PC-9 (cell line): ENCODE data around the gene RUNX1. TPM values are rescaled to one million over a fixed set of nuclear protein-coding genes. Genes with fewer than 3 reads are reported as not detected.

ENCODE experiments used
- BruUV-seq: library from RNA; stranded (reverse); fragments of 400-500 nt; replicated peaks from 2 replicates; lab custom pipeline; 2021; lab: Mats Ljungman, UMichigan
- CTCF ChIA-PET: fragments of 300-600 bp; sonication (Branson Sonifier 250); formaldehyde crosslinking; loops from one replicate; lab custom pipeline; 2022; ENCODE audit warnings: antibody characterized with exemption; lab: Charles Lee
- POLR2A ChIA-PET: fragments of 300-600 bp; sonication (Branson Sonifier 250); formaldehyde crosslinking; loops from one replicate; lab custom pipeline; 2022; ENCODE audit warnings: antibody characterized with exemption; ENCODE audit not compliant: unreplicated experiment; lab: Charles Lee
- DNase-seq, 2 experiments: peaks; one replicate each; pipeline versions ENCODE4 v3.0.0 to v3.0.0-alpha.2; 2015 to 2022; ENCODE audit warnings: mixed read lengths in 1 of 2
- H2AFZ ChIP-seq: fragments of 200-600 bp; sonication (generic); 2 replicates; pipeline ENCODE4 v1.8.1; 2017; ENCODE audit warnings: antibody characterized with exemption
- H3F3A ChIP-seq: fragments of 200-600 bp; sonication (generic); 2 replicates; pipeline ENCODE4 v1.8.1; 2017; ENCODE audit warnings: antibody characterized with exemption, mild to moderate bottlenecking, low read depth; ENCODE audit not compliant: insufficient read depth
- H3K27ac ChIP-seq: fragments of 200-600 bp; sonication (generic); 2 replicates; pipeline ENCODE4 v1.6.1; 2016; ENCODE audit warnings: mixed run types
- H3K27me3 ChIP-seq: fragments of 200-600 bp; sonication (generic); 2 replicates; pipeline ENCODE4 v1.6.1; 2016; ENCODE audit warnings: low read depth, mixed run types; ENCODE audit not compliant: insufficient read depth
- H3K36me3 ChIP-seq: fragments of 200-600 bp; sonication (generic); 2 replicates; pipeline ENCODE4 v1.6.1; 2016; ENCODE audit warnings: low read depth, mixed run types
- H3K4me1 ChIP-seq: fragments of 200-600 bp; sonication (generic); replicated peaks from 2 replicates; pipeline ENCODE4 v1.6.1; 2016; ENCODE audit warnings: mixed run types; ENCODE audit not compliant: insufficient read depth
- H3K4me2 ChIP-seq: fragments of 200-600 bp; sonication (generic); 2 replicates; pipeline ENCODE4 v1.6.1; 2017; ENCODE audit warnings: mixed run types
- H3K4me3 ChIP-seq: fragments of 200-600 bp; sonication (generic); 2 replicates; pipeline ENCODE4 v1.6.1; 2016; ENCODE audit warnings: mixed run types
- H3K79me2 ChIP-seq: fragments of 200-600 bp; sonication (generic); 2 replicates; pipeline ENCODE4 v1.6.1; 2017; ENCODE audit warnings: low read depth, mixed run types
- H3K9me2 ChIP-seq: fragments of 200-600 bp; sonication (generic); 2 replicates; pipeline ENCODE4 v1.8.1; 2017; ENCODE audit warnings: mild to moderate bottlenecking; ENCODE audit not compliant: insufficient read depth
- H3K9me3 ChIP-seq: fragments of 200-600 bp; sonication (generic); 2 replicates; pipeline ENCODE4 v1.8.1; 2016; ENCODE audit warnings: low read depth; ENCODE audit not compliant: insufficient read depth
- H4K20me1 ChIP-seq: fragments of 200-600 bp; sonication (generic); 2 replicates; pipeline ENCODE4 v1.8.1; 2017; ENCODE audit not compliant: insufficient read depth
- EZH2 ChIP-seq: fragments of 200-600 bp; sonication (generic); IDR thresholded peaks from 2 replicates; pipeline ENCODE4 v1.8.0; 2017; ENCODE audit warnings: antibody characterized with exemption, low read depth
- intact Hi-C: fragments of 100-400 bp; cut with micrococcal nuclease; formaldehyde crosslinking; loops from one replicate; pipeline ENCODE4 v1.10.0; 2022; ENCODE audit not compliant: unreplicated experiment
- total RNA-seq: library from RNA; stranded (reverse); gene quantifications from 2 replicates; pipeline ENCODE4 v1.2.3, GENCODE V29; 2021
- TF ChIP-seq, protein P1 (sequence below): fragments of 200-600 bp; sonication (generic); conservative IDR thresholded peaks from 2 replicates; pipeline ENCODE4 v1.6.1; 2017; ENCODE audit warnings: mixed run types, antibody characterized with exemption, mild to moderate bottlenecking, moderate library complexity

RUNX1 gene
- total RNA-seq, 1 experiment from 2014 or later = 58.5 TPM

DNA sequence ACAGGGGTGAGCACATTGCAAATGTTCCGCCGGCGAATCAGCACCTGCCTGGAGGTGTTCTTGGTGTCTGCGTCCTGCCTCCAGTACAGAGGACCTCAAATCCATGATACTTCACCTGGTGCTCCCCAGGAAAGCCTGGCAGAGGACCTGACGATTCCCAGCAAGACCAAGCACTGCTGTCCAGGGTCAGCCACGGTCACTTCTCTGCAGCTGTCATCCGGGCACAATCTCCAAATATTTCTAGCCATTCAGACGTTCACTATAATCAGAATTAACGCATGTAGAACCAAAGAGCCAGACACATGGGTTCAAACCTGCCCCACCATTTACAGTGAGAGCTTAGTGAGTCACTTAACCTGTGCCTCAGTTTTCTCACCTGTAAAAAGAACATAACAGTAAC lies 305.8 kb downstream of the RUNX1 start:
- Histone ChIP-seq H3K79me2 (no peaks in the 10 kb centered on the region), H3K4me2 (peak overlapping the region; percentile 29), H3K4me1 (peaks cover 12% of the 10 kb centered on the region), H3K4me3 (no peak overlapping the region), H4K20me1 (no peaks in the 10 kb centered on the region), H2AFZ (no peak overlapping the region), H3F3A (0 out of 2 replicates have a peak, but pooled peaks cover 3% of the 10 kb centered on the region), H3K9me2 (no peaks in the 10 kb centered on the region), H3K27me3 (no peaks in the 10 kb centered on the region), H3K9me3 (no peaks in the 10 kb centered on the region), H3K36me3 (no peaks in the 10 kb centered on the region), H3K27ac (no peak overlapping the region)
- POLR2A ChIA-PET = interaction anchor here (1.0 kb wide), 1 partner anchor 145 kb away, joined by 5 read pairs; no protein-coding TSS in a partner anchor
- DNase-seq = no peak
- no peak for TF ChIP-seq EZH2
- TF ChIP-seq, protein P1, sequence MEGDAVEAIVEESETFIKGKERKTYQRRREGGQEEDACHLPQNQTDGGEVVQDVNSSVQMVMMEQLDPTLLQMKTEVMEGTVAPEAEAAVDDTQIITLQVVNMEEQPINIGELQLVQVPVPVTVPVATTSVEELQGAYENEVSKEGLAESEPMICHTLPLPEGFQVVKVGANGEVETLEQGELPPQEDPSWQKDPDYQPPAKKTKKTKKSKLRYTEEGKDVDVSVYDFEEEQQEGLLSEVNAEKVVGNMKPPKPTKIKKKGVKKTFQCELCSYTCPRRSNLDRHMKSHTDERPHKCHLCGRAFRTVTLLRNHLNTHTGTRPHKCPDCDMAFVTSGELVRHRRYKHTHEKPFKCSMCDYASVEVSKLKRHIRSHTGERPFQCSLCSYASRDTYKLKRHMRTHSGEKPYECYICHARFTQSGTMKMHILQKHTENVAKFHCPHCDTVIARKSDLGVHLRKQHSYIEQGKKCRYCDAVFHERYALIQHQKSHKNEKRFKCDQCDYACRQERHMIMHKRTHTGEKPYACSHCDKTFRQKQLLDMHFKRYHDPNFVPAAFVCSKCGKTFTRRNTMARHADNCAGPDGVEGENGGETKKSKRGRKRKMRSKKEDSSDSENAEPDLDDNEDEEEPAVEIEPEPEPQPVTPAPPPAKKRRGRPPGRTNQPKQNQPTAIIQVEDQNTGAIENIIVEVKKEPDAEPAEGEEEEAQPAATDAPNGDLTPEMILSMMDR = no peak
- CTCF ChIA-PET = interaction anchor here (0.6 kb wide), 1 partner anchor 72 kb away, joined by 7 read pairs; no protein-coding TSS in a partner anchor
- intact Hi-C loops = no loop called here
- no TSS peak for BruUV-seq

DNA sequence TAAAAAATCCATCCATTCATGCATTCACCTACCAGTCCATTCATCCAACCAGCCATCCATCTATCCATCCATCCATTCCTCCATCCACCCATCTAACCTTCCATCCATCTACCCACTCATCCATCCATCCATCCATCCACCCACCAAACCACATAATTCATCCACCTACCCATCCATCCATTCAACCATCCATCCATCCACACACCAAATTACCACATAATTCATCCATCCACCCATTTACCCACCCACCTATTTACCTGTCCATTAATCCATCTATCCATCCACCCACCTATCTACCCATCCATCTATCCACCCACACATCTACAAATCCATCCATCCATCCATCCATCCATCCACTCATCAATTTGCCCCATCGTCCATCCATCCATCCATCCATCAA lies 308.9 kb downstream of the RUNX1 start:
- H3F3A ChIP-seq = 0 out of 2 replicates have a peak, but pooled peaks cover 3% of the 10 kb centered on the region
- TF ChIP-seq EZH2 = no peak
- TF ChIP-seq, protein P1 = no peak
- no peak overlapping the region for H3K4me3 ChIP-seq
- H3K4me2 ChIP-seq = no peak overlapping the region
- H3K79me2 ChIP-seq = no peaks in the 10 kb centered on the region
- H3K4me1 ChIP-seq = peaks cover 12% of the 10 kb centered on the region
- H3K9me3 ChIP-seq = no peaks in the 10 kb centered on the region
- no peaks in the 10 kb centered on the region for H3K9me2 ChIP-seq
- no peaks in the 10 kb centered on the region for H3K27me3 ChIP-seq
- CTCF ChIA-PET = no interaction called here
- no peak overlapping the region for H3K27ac ChIP-seq
- no peak overlapping the region for H2AFZ ChIP-seq
- BruUV-seq = no TSS peak
- intact Hi-C loops = no loop called here
- H3K36me3 ChIP-seq = no peaks in the 10 kb centered on the region
- DNase-seq = no peak
- H4K20me1 ChIP-seq = no peaks in the 10 kb centered on the region
- POLR2A ChIA-PET = no interaction called here
